H1 (cell line): ENCODE measurements around the gene ATOH7. TPM values are rescaled to one million over a fixed set of nuclear protein-coding genes. Genes with fewer than 3 reads are reported as not detected.

Experiments used
- BCL11A ChIP-seq, 2 experiments: IDR thresholded peaks; one replicate each; pipeline ENCODE4 v1.6.1; 2011; ENCODE audit warnings: low read depth in 2 of 2, low read length in 2 of 2, mild to moderate bottlenecking in 2 of 2
- BRCA1 ChIP-seq: IDR thresholded peaks from 2 replicates; pipeline ENCODE4 v1.6.1; 2012; ENCODE audit warnings: low read depth, low read length, improper control_type of control experiment
- JUN ChIP-seq: IDR thresholded peaks from 2 replicates; pipeline ENCODE4 v1.6.1; 2011; ENCODE audit warnings: low read depth, mild to moderate bottlenecking, improper control_type of control experiment, low read length
- SAP30 ChIP-seq: fragments of 300-600 bp; sonication (generic); IDR thresholded peaks from 2 replicates; pipeline ENCODE4 v1.7.1; 2012; ENCODE audit warnings: low read length, moderate library complexity, mild to moderate bottlenecking, inconsistent platforms; ENCODE audit not compliant: insufficient read depth, insufficient replicate concordance
- TAF7 ChIP-seq: optimal IDR thresholded peaks from 2 replicates; pipeline ENCODE3; 2011; ENCODE audit warnings: low read depth, mild to moderate bottlenecking, inconsistent platforms, low read length, moderate library complexity, borderline replicate concordance
- polyA plus RNA-seq, 7 experiments: library from polyadenylated mRNA; depleted of rRNA in 3 of 7; stranded (reverse) in 5 of 7; unstranded in 2 of 7; fragments of >200 nt in 5 of 7; fragments of 200-250 nt in 2 of 7; gene quantifications; 1 replicate in 5 of 7; 2 replicates in 1 of 7; 4 replicates in 1 of 7; pipeline versions ENCODE4 v1.2.1 to v1.2.3, GENCODE V29; 2011 to 2013; ENCODE audit warnings: missing spikeins in 2 of 7, mixed read lengths in 2 of 7
- total RNA-seq: library from RNA; stranded (reverse); fragmentation: NEBNext Ultra II Directional; extraction: Animal tissue kit (Norgen Biotek cat#: 25700); gene quantifications from 2 replicates; pipeline ENCODE4 v1.2.1, GENCODE V29; 2021
- TF ChIP-seq, protein P1 (sequence below): fragments of 300-600 bp; sonication (generic); IDR thresholded peaks from 2 replicates; pipeline ENCODE4 v1.7.1; 2012; ENCODE audit warnings: low read length, moderate library complexity, mild to moderate bottlenecking, inconsistent platforms; ENCODE audit not compliant: insufficient replicate concordance
- TF ChIP-seq, protein P2 (sequence below): IDR thresholded peaks from 2 replicates; pipeline ENCODE4 v1.6.1; 2012; ENCODE audit warnings: low read length, inconsistent platforms
- TF ChIP-seq, protein P3 (sequence below): IDR thresholded peaks from 2 replicates; pipeline ENCODE4 v1.6.1; 2011; ENCODE audit warnings: low read length, improper control_type of control experiment

ATOH7 gene
- total and polyA plus RNA-seq, 2 of the 8 experiments (the other 6 are each of a cell fraction or from before 2014, with no cell fraction given), result 0.39 to 1.0 TPM

DNA sequence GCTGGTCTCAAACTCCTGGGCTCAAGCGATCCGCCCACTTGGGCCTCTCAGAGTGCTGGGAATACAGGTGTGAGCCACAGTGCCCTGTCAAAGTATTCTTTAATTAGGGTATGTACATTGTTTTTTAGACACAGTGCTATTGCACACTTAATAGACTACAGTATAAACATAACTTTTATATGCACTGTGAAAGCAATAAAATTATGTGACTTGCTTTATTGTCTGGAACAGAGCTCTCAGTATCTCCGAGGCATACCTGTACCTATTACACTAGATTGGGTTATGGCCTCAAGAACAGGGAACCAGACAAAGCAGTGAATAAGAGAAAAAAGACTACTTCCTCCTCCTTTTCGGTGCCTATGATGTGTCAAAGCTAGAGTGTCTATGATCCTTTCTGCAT is 13.1 kb downstream of the ATOH7 start (continued):
- TF ChIP-seq, protein P1, sequence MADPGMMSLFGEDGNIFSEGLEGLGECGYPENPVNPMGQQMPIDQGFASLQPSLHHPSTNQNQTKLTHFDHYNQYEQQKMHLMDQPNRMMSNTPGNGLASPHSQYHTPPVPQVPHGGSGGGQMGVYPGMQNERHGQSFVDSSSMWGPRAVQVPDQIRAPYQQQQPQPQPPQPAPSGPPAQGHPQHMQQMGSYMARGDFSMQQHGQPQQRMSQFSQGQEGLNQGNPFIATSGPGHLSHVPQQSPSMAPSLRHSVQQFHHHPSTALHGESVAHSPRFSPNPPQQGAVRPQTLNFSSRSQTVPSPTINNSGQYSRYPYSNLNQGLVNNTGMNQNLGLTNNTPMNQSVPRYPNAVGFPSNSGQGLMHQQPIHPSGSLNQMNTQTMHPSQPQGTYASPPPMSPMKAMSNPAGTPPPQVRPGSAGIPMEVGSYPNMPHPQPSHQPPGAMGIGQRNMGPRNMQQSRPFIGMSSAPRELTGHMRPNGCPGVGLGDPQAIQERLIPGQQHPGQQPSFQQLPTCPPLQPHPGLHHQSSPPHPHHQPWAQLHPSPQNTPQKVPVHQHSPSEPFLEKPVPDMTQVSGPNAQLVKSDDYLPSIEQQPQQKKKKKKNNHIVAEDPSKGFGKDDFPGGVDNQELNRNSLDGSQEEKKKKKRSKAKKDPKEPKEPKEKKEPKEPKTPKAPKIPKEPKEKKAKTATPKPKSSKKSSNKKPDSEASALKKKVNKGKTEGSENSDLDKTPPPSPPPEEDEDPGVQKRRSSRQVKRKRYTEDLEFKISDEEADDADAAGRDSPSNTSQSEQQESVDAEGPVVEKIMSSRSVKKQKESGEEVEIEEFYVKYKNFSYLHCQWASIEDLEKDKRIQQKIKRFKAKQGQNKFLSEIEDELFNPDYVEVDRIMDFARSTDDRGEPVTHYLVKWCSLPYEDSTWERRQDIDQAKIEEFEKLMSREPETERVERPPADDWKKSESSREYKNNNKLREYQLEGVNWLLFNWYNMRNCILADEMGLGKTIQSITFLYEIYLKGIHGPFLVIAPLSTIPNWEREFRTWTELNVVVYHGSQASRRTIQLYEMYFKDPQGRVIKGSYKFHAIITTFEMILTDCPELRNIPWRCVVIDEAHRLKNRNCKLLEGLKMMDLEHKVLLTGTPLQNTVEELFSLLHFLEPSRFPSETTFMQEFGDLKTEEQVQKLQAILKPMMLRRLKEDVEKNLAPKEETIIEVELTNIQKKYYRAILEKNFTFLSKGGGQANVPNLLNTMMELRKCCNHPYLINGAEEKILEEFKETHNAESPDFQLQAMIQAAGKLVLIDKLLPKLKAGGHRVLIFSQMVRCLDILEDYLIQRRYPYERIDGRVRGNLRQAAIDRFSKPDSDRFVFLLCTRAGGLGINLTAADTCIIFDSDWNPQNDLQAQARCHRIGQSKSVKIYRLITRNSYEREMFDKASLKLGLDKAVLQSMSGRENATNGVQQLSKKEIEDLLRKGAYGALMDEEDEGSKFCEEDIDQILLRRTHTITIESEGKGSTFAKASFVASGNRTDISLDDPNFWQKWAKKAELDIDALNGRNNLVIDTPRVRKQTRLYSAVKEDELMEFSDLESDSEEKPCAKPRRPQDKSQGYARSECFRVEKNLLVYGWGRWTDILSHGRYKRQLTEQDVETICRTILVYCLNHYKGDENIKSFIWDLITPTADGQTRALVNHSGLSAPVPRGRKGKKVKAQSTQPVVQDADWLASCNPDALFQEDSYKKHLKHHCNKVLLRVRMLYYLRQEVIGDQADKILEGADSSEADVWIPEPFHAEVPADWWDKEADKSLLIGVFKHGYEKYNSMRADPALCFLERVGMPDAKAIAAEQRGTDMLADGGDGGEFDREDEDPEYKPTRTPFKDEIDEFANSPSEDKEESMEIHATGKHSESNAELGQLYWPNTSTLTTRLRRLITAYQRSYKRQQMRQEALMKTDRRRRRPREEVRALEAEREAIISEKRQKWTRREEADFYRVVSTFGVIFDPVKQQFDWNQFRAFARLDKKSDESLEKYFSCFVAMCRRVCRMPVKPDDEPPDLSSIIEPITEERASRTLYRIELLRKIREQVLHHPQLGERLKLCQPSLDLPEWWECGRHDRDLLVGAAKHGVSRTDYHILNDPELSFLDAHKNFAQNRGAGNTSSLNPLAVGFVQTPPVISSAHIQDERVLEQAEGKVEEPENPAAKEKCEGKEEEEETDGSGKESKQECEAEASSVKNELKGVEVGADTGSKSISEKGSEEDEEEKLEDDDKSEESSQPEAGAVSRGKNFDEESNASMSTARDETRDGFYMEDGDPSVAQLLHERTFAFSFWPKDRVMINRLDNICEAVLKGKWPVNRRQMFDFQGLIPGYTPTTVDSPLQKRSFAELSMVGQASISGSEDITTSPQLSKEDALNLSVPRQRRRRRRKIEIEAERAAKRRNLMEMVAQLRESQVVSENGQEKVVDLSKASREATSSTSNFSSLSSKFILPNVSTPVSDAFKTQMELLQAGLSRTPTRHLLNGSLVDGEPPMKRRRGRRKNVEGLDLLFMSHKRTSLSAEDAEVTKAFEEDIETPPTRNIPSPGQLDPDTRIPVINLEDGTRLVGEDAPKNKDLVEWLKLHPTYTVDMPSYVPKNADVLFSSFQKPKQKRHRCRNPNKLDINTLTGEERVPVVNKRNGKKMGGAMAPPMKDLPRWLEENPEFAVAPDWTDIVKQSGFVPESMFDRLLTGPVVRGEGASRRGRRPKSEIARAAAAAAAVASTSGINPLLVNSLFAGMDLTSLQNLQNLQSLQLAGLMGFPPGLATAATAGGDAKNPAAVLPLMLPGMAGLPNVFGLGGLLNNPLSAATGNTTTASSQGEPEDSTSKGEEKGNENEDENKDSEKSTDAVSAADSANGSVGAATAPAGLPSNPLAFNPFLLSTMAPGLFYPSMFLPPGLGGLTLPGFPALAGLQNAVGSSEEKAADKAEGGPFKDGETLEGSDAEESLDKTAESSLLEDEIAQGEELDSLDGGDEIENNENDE, result no peak
- TF ChIP-seq SAP30 (no peak), TAF7 (no peak), BCL11A (IDR thresholded peaks at IDR 0.05; ENCODE audit: low read depth in 2 of 2, low read length in 2 of 2) (no peak), JUN (no peak), BRCA1 (no peak)
- TF ChIP-seq, protein P2, sequence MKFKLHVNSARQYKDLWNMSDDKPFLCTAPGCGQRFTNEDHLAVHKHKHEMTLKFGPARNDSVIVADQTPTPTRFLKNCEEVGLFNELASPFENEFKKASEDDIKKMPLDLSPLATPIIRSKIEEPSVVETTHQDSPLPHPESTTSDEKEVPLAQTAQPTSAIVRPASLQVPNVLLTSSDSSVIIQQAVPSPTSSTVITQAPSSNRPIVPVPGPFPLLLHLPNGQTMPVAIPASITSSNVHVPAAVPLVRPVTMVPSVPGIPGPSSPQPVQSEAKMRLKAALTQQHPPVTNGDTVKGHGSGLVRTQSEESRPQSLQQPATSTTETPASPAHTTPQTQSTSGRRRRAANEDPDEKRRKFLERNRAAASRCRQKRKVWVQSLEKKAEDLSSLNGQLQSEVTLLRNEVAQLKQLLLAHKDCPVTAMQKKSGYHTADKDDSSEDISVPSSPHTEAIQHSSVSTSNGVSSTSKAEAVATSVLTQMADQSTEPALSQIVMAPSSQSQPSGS, result no peak
- TF ChIP-seq, protein P3, sequence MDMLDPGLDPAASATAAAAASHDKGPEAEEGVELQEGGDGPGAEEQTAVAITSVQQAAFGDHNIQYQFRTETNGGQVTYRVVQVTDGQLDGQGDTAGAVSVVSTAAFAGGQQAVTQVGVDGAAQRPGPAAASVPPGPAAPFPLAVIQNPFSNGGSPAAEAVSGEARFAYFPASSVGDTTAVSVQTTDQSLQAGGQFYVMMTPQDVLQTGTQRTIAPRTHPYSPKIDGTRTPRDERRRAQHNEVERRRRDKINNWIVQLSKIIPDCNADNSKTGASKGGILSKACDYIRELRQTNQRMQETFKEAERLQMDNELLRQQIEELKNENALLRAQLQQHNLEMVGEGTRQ, result no peak
